B cell (primary cell): ENCODE results near the gene PVALEF.

Source experiments
- CTCF ChIP-seq: fragments of 200-600 bp; IDR thresholded peaks from one replicate; pipeline ENCODE4 v1.8.0; 2022; ENCODE audit warnings: antibody characterized with exemption, mild to moderate bottlenecking
- EZH2 ChIP-seq: IDR thresholded peaks from 2 replicates; pipeline ENCODE4 v1.6.1; 2012; ENCODE audit warnings: borderline replicate concordance, low read depth, mild to moderate bottlenecking, moderate library complexity, low read length; ENCODE audit not compliant: insufficient read depth, poor library complexity, severe bottlenecking

GRCh38 chr17:81173052-81173761 lies 7.9 kb downstream of the PVALEF start:
- TF ChIP-seq CTCF: no peak
- no peak for TF ChIP-seq EZH2
